ENCODE results near the gene SPACA7.

DNA sequence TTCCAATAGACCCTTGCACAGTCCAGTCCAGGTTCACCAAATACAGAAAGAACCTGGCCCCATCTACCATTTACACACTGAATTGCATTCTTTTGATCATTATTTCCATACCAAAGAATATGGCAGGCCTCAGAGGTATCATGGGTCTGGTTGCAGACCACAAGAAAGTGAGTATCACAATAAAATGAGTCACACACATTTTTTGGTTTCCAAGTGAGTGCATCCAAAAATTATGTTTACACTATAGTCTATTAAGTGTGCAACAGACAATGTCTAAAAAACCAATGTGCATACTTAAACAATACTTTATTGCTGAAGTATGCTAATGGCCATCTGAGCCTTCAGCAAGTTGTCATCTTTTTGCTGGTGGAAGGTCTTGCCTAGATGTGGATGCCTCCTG, 105.3 kb downstream of the SPACA7 start:
- TF ChIP-seq, protein P1, sequence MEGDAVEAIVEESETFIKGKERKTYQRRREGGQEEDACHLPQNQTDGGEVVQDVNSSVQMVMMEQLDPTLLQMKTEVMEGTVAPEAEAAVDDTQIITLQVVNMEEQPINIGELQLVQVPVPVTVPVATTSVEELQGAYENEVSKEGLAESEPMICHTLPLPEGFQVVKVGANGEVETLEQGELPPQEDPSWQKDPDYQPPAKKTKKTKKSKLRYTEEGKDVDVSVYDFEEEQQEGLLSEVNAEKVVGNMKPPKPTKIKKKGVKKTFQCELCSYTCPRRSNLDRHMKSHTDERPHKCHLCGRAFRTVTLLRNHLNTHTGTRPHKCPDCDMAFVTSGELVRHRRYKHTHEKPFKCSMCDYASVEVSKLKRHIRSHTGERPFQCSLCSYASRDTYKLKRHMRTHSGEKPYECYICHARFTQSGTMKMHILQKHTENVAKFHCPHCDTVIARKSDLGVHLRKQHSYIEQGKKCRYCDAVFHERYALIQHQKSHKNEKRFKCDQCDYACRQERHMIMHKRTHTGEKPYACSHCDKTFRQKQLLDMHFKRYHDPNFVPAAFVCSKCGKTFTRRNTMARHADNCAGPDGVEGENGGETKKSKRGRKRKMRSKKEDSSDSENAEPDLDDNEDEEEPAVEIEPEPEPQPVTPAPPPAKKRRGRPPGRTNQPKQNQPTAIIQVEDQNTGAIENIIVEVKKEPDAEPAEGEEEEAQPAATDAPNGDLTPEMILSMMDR (conservative IDR thresholded peaks at IDR 0.05; ENCODE audit: low read length): no peak
- no peak for TF ChIP-seq EZH2phosphoT487 (IDR thresholded peaks at IDR 0.05; ENCODE audit: borderline replicate concordance)
